ENCODE results near the gene OR2T1. TPM values are rescaled to one million over a fixed set of nuclear protein-coding genes. Genes with fewer than 3 reads are reported as not detected.
"Not testable (repeated sequence)": the region's sequence is repeated elsewhere in the genome, so short reads cannot be mapped to it uniquely, and the experiment has no call there.

The OR2T1 gene
- polyA plus RNA-seq, 1 donor: not detected

- not testable (repeated sequence) for DNase-seq (ENCODE audit: low read depth)
These were observed 32.1 kb downstream of the OR2T1 start for GRCh38 chr1:248434913-248435312.

GRCh38 chr1:248436303-248436702 is 33.5 kb downstream of the OR2T1 start:
- not testable (repeated sequence) for DNase-seq (ENCODE audit: low read depth)

- not testable (repeated sequence) for DNase-seq (ENCODE audit: low read depth)
These were observed 35.8 kb downstream of the OR2T1 start for GRCh38 chr1:248438668-248439067.

GRCh38 chr1:248439283-248439682 is 36.4 kb downstream of the OR2T1 start:
- DNase-seq (ENCODE audit: low read depth): not testable (repeated sequence)

- not testable (repeated sequence) for DNase-seq (ENCODE audit: low read depth)
These were observed 39.8 kb downstream of the OR2T1 start for GRCh38 chr1:248442500-248443277.

GRCh38 chr1:248444603-248445002 is 41.8 kb downstream of the OR2T1 start:
- not testable (repeated sequence) for DNase-seq (ENCODE audit: low read depth)

GRCh38 chr1:248445399-248445798 is 42.6 kb downstream of the OR2T1 start, which contains the start of gene OR2T2:
OR2T2 (plus strand) TSS chr1:248445637; CDS start chr1:248452798, 7,161 bp downstream.
- not testable (repeated sequence) for DNase-seq (ENCODE audit: low read depth)

GRCh38 chr1:248448409-248449074 is 45.7 kb downstream of the OR2T1 start:
- DNase-seq (ENCODE audit: low read depth): not testable (repeated sequence)

- not testable (repeated sequence) for DNase-seq (ENCODE audit: low read depth)
These were observed 47.1 kb downstream of the OR2T1 start for GRCh38 chr1:248449821-248450465.

- not testable (repeated sequence) for DNase-seq (ENCODE audit: low read depth)
These were observed 47.8 kb downstream of the OR2T1 start for GRCh38 chr1:248450466-248451145.

- DNase-seq (ENCODE audit: low read depth): not testable (repeated sequence)
These were observed 50.8 kb downstream of the OR2T1 start for GRCh38 chr1:248453619-248454018.

GRCh38 chr1:248455045-248455444 is 52.2 kb downstream of the OR2T1 start:
- not testable (repeated sequence) for DNase-seq (ENCODE audit: low read depth)

GRCh38 chr1:248456635-248457034 is 53.8 kb downstream of the OR2T1 start:
- not testable (repeated sequence) for DNase-seq (ENCODE audit: low read depth)

Other genes starting within 250 kb of the OR2T1 start
- not detected for gene OR2M2, start 228.2 kb upstream of the OR2T1 start, polyA plus RNA-seq (ENCODE audit: insufficient read length)
- 0.01 TPM for gene OR2M3, start 205.8 kb upstream of the OR2T1 start, polyA plus RNA-seq (ENCODE audit: insufficient read length)
- gene OR2M4, start 171.6 kb upstream of the OR2T1 start, polyA plus RNA-seq (ENCODE audit: insufficient read length): 0.05 TPM
- not detected for gene OR2T33, start 125.1 kb upstream of the OR2T1 start, polyA plus RNA-seq (ENCODE audit: insufficient read length)
- not detected for gene OR2T12, start 99.6 kb upstream of the OR2T1 start, polyA plus RNA-seq (ENCODE audit: insufficient read length)
- not detected for gene OR2M7, start 78.5 kb upstream of the OR2T1 start, polyA plus RNA-seq (ENCODE audit: insufficient read length)
- not detected for gene OR14C36, start 54.3 kb upstream of the OR2T1 start, polyA plus RNA-seq (ENCODE audit: insufficient read length)
- not detected for gene OR2T4, start 41.4 kb upstream of the OR2T1 start, polyA plus RNA-seq (ENCODE audit: insufficient read length)
- not detected for gene OR2T6, start 27.3 kb upstream of the OR2T1 start, polyA plus RNA-seq (ENCODE audit: insufficient read length)
- gene OR2T2, start 42.6 kb downstream of the OR2T1 start, polyA plus RNA-seq (ENCODE audit: insufficient read length): not detected
- gene OR2T3, start 70.3 kb downstream of the OR2T1 start, polyA plus RNA-seq (ENCODE audit: insufficient read length): not detected
- gene OR2T5, start 85.5 kb downstream of the OR2T1 start, polyA plus RNA-seq (ENCODE audit: insufficient read length): not detected
- not detected for gene OR2G6, start 105.0 kb downstream of the OR2T1 start, polyA plus RNA-seq (ENCODE audit: insufficient read length)
- gene OR2T29, start 159.7 kb downstream of the OR2T1 start, polyA plus RNA-seq (ENCODE audit: insufficient read length): not detected
- not detected for gene OR2T34, start 171.7 kb downstream of the OR2T1 start, polyA plus RNA-seq (ENCODE audit: insufficient read length)
- not detected for gene OR2T10, start 194.7 kb downstream of the OR2T1 start, polyA plus RNA-seq (ENCODE audit: insufficient read length)
- not detected for gene OR2T11, start 232.0 kb downstream of the OR2T1 start, polyA plus RNA-seq (ENCODE audit: insufficient read length)
- gene OR2T35, start 242.2 kb downstream of the OR2T1 start, polyA plus RNA-seq (ENCODE audit: insufficient read length): not detected

Measured in forelimb muscle (tissue), 1 donor.